HG02973 (cell line): ENCODE results near the gene OSBP2.
"Not testable (repeated sequence)": the region's sequence is repeated elsewhere in the genome, so short reads cannot be mapped to it uniquely, and the experiment has no call there.

Experiments used
- ATAC-seq: cut with Tn5 transposase; IDR thresholded peaks from one replicate; pipeline ENCODE4 v1.9.1; 2021; ENCODE audit warnings: moderate library complexity; ENCODE audit not compliant: unreplicated experiment

OSBP2 gene

GRCh38 chr22:30718491-30718890 is 23.8 kb downstream of the OSBP2 start:
- no peak for ATAC-seq

DNA sequence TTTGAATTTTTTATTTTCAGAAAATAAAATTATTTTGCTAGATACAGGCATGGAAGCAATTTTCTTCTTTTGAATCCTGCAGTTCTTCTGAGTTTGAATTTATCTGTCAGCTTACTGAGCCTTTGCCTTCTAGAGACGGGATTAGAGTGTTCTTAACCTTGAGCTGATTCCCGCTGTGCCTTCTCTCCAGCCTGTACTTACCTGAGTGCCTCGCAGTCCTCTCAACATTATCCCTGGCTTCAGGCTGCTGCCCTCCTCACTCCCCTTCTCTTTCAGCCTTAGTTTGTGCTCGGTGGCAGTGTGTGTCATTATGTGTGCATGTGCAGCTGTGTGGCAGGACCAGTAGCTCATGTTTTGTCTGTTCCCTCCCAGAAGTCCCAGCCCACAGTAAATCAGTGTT is 24.3 kb downstream of the OSBP2 start:
- no peak for ATAC-seq

DNA sequence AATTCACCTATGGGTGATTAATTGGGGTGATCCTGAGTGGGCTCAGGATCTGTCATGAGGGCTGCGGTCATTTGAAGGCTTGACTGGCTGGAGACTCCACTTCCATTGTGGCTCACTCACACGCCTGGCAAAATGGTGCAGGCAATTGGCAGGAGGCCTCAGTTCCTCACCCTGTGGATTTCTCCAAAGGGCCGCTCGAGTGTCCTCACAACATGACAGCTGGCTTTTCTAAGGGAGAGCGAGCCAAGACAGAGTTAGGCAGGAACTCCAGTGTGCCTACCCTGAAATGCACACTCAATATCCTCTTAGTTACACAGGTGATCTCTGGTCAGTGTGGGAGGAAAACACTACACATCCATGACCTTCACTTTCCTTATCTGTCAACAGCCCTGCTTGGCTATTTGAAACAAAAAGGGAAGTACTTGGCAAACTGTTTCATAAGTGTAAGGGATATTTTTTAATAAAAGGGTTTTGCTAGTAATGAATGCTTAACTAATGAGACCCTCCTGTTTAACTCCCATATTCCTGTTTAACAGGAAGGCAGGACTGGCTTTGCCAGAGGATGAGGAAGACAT is 25.7 kb downstream of the OSBP2 start:
- ATAC-seq, result no peak

DNA sequence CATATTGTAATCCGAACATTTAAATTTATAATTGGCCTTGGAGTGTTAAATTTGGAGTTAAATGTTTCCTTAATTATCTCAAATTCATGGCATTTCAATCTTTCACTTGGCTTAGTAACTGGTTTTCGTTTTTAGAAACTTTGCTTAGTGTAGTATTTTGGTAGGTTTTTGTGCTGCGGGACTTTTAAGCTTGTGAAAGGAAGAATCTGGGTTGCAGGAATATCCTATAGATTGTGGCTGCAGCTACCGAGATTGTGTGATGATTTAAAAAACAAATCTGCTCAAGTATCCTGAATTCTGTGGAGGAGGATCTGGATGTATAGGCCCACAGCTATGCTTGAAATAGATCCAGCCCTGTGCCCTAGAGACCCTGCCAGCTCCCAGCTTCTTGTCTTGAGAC is 27.1 kb downstream of the OSBP2 start:
- no peak for ATAC-seq

GRCh38 chr22:30728826-30729225 is 34.2 kb downstream of the OSBP2 start:
- no peak for ATAC-seq

DNA sequence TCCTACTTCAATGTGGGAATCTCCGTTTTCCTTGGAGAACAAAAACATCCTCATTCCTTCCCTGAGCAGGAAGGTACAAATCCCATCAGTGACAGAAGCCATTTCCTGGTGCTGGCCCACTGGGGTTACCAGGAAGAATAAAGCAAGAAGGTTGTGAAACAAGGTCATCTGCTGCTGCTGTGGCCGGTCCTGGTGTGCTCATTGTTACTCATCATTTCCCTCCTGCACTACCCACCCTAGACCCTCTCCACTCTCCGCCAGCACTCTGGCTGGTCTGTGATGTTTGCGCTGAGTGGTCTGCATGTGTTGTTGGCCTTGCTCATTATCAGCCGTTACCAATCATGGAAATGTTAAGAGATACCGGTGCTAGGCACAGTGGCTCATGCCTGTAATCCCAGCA is 37.0 kb downstream of the OSBP2 start:
- no peak for ATAC-seq

- ATAC-seq, result no peak
Measured at GRCh38 chr22:30732426-30732825, 37.8 kb downstream of the OSBP2 start.

DNA sequence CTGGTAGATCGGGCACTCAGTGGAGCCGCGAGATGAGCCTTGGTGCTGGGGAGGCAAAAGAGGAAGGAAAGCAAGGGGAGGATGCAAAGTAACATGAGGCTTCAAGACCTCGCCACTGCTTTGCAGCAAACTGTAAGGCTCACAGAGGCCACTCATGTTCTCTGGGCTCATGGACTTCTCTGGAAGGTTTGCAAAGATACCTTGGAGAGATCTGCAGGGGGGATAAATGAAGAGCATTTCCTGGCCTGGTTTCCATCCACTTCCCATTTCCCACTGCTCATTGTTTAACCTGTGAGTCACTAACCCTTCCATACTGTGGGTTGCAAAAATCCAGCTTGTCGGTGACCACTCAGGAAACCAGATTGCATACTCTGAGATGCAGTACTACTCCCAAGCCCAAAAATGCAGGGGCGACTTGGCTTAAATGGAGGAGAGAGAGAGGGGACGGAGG is 38.5 kb downstream of the OSBP2 start:
- ATAC-seq, result no peak

DNA sequence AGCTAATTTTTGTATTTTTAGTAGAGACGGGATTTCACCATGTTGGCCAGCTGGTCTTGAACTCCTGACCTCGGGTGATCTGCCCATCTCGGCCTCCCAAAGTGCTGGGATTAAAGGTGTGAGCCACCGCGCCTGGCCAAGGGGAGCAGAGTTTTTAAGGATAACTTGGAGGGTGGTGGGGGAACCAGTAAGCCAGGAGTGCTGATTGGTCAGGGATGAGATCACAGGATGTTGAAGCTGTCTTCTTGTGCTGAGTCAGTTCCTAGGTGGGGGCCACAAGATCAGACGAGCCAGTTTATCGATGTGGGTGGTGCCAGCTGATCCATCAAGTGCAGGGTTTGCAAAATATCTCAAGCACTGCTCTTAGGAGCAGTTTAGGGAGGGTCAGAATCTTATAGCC is 45.3 kb downstream of the OSBP2 start:
- not testable (repeated sequence) for ATAC-seq

DNA sequence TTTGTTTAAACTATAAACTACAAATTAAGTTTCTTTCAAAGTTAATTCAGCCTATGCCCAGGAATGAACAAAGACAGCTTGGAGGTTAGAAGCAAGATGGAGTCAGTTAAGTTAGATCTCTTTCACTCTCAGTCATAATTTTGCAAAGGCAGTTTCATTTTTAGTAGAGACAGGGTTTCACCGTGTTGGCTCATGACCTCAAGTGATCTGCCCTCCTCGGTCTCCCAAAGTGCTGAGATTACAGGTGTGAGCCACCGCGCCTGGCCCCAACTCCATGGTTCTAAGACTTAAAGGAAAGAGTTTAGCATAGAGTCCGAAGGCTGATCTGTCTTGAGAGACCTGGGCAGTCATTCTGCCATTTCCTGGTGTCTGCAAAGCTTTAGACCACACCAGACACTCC is 45.8 kb downstream of the OSBP2 start:
- ATAC-seq, result not testable (repeated sequence)

- ATAC-seq, result no peak
Measured at GRCh38 chr22:30742291-30743256, 47.9 kb downstream of the OSBP2 start.

DNA sequence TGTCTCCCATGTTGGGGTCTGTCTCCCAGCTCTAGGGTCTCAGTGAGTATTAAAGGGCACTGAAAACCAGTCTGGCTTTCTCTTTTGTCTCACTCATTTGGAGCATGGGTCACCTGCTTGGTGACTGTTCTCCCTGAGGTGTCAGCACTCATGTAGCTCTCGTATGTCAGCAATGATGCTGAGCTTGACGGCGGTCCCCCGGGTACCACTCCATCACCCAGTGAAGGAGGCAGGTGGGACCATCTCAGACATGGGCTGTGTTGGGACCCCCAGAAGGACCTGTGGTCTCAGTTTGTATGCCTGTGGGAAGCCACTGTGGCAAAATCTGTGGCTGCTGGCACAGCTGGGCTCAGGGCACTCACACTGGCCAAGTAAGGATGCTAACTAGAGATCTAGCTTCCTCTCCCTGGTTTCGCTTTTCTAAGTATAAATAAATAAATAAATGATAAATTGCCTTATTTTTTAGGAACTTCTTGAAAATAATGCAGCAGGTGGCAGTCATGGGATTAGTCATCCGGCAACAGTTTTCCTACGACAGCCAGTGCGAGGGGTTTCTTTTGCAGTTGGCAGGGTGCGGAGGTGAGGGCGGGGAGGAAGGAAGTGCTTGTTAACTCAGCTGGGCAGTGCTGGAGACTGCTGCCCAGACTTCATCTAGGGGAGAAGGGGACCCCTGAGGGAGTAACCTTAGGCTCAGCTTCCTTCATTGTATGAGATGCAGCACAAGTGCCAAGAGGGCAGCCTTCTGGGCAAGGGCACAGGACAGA is 48.8 kb downstream of the OSBP2 start:
- ATAC-seq, result no peak

DNA sequence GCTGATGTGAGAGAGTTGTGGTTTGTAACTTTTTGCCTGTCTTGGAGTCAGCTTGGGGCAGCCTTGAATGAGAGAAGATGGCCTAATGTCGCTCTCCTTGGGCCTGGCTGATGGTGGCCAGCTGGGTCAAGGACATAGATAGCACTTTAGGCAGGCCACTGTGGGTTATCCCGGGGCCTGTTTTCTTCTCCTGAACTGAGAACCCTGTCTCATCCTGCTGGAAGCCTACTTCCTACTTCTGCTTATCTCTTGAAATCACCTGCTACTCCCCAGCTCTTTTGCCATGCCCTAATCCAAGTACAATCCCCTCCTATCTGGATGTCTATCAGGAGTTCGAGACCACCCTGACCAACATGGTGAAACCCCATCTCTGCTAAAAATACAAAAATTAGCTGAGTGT is 49.5 kb downstream of the OSBP2 start:
- no peak for ATAC-seq

- ATAC-seq, result no peak
Measured at GRCh38 chr22:30747493-30747892, 52.8 kb downstream of the OSBP2 start.

DNA sequence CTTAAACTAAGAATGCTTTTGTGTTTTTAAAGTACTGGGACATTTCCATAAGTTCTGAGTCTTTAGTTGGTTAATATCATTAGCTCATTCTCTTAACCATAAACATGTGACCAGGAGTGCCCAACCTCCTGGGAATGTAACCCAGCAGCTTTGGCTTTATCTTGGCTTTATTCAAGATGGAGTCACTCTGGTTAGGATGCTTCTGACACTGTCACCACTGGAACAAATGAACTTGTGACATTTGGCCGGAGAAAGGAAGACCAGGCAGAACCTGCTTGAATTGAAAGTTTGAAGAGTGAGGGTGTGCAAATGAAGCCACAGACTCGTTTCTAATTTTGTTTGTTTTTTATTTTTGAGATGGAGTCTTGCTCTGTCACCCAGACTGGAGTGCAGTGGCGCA is 54.6 kb downstream of the OSBP2 start:
- ATAC-seq, result no peak

DNA sequence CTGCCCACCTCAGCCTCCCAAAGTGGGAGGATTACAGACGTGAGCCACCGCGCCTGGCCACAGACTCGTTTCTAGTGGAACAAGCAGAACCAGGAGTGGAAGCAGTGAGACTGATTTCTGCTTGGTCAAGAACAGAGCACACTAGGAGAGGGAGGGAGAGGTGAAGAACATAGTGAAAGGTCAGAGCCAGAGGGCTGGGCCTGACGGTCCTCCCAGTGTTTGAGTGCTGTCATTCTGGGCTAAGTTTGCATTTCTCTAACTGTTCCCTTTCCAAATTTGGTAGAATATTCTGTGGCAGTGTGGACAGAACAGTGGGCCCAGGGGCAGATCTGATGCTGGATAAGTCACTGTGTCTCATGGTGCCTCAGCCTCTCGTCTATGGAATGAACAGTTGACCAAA is 55.2 kb downstream of the OSBP2 start:
- ATAC-seq, result no peak

- no peak for ATAC-seq
Measured at GRCh38 chr22:30751529-30751928, 56.9 kb downstream of the OSBP2 start.

- ATAC-seq, result no peak
Measured at GRCh38 chr22:30752771-30753170, 58.1 kb downstream of the OSBP2 start.

DNA sequence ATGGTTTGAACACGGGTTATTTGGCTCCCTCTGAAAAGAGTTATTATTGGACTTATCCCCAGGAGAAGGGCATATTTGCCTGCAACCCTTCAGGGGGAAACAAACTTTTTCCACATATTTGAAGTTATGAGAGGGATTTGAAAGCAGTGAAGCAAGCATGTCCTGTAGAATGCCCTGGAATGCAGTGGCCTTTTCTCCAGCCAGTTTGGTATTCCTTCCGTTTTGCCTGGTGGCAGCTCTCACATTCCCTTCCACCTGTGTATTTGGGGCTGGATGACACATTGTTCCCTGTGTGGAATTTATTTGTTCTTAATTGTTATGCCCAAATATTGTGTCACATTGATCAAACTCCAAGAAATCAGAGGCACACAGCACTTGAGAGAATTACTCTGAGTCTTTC is 59.0 kb downstream of the OSBP2 start:
- no peak for ATAC-seq

- no peak for ATAC-seq
Measured at GRCh38 chr22:30754521-30754920, 59.8 kb downstream of the OSBP2 start.

DNA sequence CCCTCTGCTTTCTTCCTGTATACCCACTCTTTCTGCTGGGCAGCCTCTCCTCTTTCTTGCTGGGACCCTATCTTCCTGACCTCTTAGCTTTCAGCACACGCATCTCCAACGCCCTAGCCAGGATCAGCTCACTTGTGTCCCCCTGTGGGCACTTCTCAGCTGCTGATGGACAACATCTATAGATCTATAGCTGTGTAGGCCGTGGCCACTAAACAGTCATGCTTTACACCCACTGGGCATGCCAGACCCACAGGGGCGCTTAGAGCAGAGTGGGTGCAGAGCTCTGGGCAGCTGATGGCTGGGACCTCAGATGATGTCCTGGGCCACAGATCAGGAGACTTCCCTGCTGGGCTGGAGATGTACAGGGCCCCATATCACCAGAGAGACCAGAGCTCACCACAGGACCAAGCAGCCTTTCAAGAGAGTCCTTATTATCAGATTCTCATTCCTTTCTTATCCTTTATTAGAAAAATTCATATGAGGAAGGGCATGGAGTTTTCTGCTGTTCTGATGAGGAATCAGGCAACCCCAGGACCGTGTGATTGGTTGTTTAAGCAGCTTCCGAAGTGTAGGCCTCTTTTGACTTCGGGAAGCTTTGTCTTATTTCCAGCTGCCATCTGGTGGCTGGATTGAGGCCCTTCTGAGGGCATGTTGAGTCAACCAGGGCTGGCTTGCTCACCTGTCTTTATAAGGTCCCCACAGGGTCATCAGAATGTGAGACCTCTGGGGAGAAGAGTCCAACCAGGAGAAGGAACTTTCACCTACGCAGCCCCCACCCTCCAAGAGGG is 60.5 kb downstream of the OSBP2 start:
- ATAC-seq, result no peak
